ENCODE data around the gene FLYWCH1. TPM values are rescaled to one million over a fixed set of nuclear protein-coding genes. Genes with fewer than 3 reads are reported as not detected.

FLYWCH1 gene
- total RNA-seq, 1 experiment from 2014 or later, result 12.5 TPM

GRCh38 chr16:2959206-2959605 lies 47.5 kb downstream of the FLYWCH1 start:
- H2AFZ ChIP-seq (ENCODE audit: low read length), result no peak overlapping the region
- no peak overlapping the region for H4K8ac ChIP-seq (replicated peaks; ENCODE audit: insufficient read length, low read depth, low read length)
- H3T11ph ChIP-seq (ENCODE audit: low read length), result no peak overlapping the region
- no peaks in the 10 kb centered on the region for H3K27me3 ChIP-seq (ENCODE audit: insufficient read depth, low read length)
- H4K91ac ChIP-seq (ENCODE audit: insufficient read length, low read depth, low read length), result no peak overlapping the region
- H3K9me3 ChIP-seq (ENCODE audit: control insufficient read depth, low read depth, low read length), result no peaks in the 10 kb centered on the region
- H4K5ac ChIP-seq (ENCODE audit: insufficient read length, low read depth, low read length), result no peak overlapping the region
- H3K79me2 ChIP-seq (ENCODE audit: insufficient read depth, low read length), result no peaks in the 10 kb centered on the region
- H3K27me3 Mint-ChIP-seq (ENCODE audit: low read depth), result peaks cover 8% of the 10 kb centered on the region
- H2BK5ac ChIP-seq (ENCODE audit: insufficient read length, low read length), result no peak overlapping the region
- H3K9ac ChIP-seq (ENCODE audit: extremely low read depth, insufficient read length, low read length), result no peak overlapping the region
- no peak overlapping the region for H3K27ac Mint-ChIP-seq
- H3K9me3 Mint-ChIP-seq, result no peaks in the 10 kb centered on the region; a peak in 2 of 5 replicates
- no peak overlapping the region for H3K4me2 ChIP-seq (ENCODE audit: insufficient read depth, insufficient read length, low read length)
- H3K27ac ChIP-seq (ENCODE audit: insufficient read length, low read depth, low read length), result no peak overlapping the region
- no peak overlapping the region for H2BK20ac ChIP-seq (ENCODE audit: low read depth, low read length, poor library complexity, severe bottlenecking)
- no CpG with 5 or more reads among the region's 10 CpGs for WGBS (ENCODE audit: extremely low coverage, insufficient read length, low lambda C conversion rate)
- H3K36me3 Mint-ChIP-seq (ENCODE audit: insufficient read depth in 1 of 3, low read depth in 3 of 3), result no peaks in the 10 kb centered on the region
- H3K4ac ChIP-seq (ENCODE audit: low read depth, low read length), result no peak overlapping the region
- H2BK120ac ChIP-seq (ENCODE audit: low read depth, low read length, poor library complexity, severe bottlenecking), result no peak overlapping the region
- H3K4me3 Mint-ChIP-seq, result no peak overlapping the region
- DNase-seq, result peak; percentile 24
- peaks cover 3% of the 10 kb centered on the region; the same call in 1 of the 2 replicates for H3K4me1 ChIP-seq (ENCODE audit: insufficient read depth, low read length)
- no peaks in the 10 kb centered on the region for H3K79me1 ChIP-seq (ENCODE audit: insufficient read depth, low read depth, low read length, poor library complexity, severe bottlenecking)
- no peak overlapping the region for H3K23ac ChIP-seq (ENCODE audit: insufficient read length, low read depth, low read length)
- peaks cover 7% of the 10 kb centered on the region for H3K23me2 ChIP-seq (ENCODE audit: insufficient read length, low read depth, low read length, poor library complexity, severe bottlenecking)
- no peak overlapping the region for H3K56ac ChIP-seq (ENCODE audit: insufficient read length, low read depth, low read length)
- no peak overlapping the region for H3K14ac ChIP-seq (ENCODE audit: insufficient read depth, low read length)
- no peak for TF ChIP-seq CTCF (conservative IDR thresholded peaks at IDR 0.05)
- no peak overlapping the region for H3K18ac ChIP-seq (ENCODE audit: insufficient read length, low read depth, low read length)
- H4K20me1 ChIP-seq (ENCODE audit: control insufficient read depth, insufficient read depth, insufficient read length), result no peaks in the 10 kb centered on the region
- H2BK15ac ChIP-seq (ENCODE audit: low read depth, low read length), result no peak overlapping the region
- no peak overlapping the region for H2AK5ac ChIP-seq (ENCODE audit: insufficient read length, low read length)
- H2BK12ac ChIP-seq (ENCODE audit: insufficient read length, low read depth, low read length), result no peak overlapping the region
- peaks cover 14 to 21% of the 10 kb centered on the region in 2 experiments for H3K4me1 Mint-ChIP-seq

Data from H9 (cell line).